K562 (cell line): ENCODE results near the gene DPEP2NB. TPM values are rescaled to one million over a fixed set of nuclear protein-coding genes. Genes with fewer than 3 reads are reported as not detected.
A peak's percentile ranks its signal among the peaks of the same experiment; 100 is the strongest.

Source experiments
- FOXM1 ChIP-seq, 2 experiments: fragments of 450-650 bp in 1 of 2; sonication (generic) in 1 of 2; formaldehyde crosslinking in 1 of 2; IDR thresholded peaks; 2 replicates each; pipeline versions ENCODE4 v1.6.1 to v1.9.0; 2017 to 2022; ENCODE audit warnings: low read depth in 2 of 2, mild to moderate bottlenecking in 2 of 2, missing genetic modification reagents in 1 of 2, moderate library complexity in 1 of 2
- HDGF ChIP-seq: fragments of 450-650 bp; IDR thresholded peaks from 2 replicates; pipeline ENCODE4 v1.6.1; 2016
- POLR3G ChIP-seq: IDR thresholded peaks from 2 replicates; pipeline ENCODE4 v1.6.1; 2011; ENCODE audit not compliant: insufficient read length, insufficient replicate concordance; ENCODE audit errors: extremely low read depth
- PPARD ChIP-seq: fragments of 250-450 bp; sonication (Bioruptor Pico); IDR thresholded peaks from 2 replicates; pipeline ENCODE4 v1.8.0; 2022; ENCODE audit warnings: inconsistent platforms, mild to moderate bottlenecking, moderate library complexity
- SAFB2 ChIP-seq: fragments of 200-400 bp; formaldehyde crosslinking; IDR thresholded peaks from 2 replicates; pipeline ENCODE4 v1.6.1; 2018; ENCODE audit warnings: borderline replicate concordance, low read length, low read depth, moderate library complexity; ENCODE audit not compliant: severe bottlenecking
- SIRT6 ChIP-seq: IDR thresholded peaks from one replicate; pipeline ENCODE4 v1.6.1; 2012; ENCODE audit warnings: low read depth, mild to moderate bottlenecking, control low read depth, inconsistent platforms, low read length, moderate library complexity
- SRSF1 ChIP-seq: fragments of 200-400 bp; formaldehyde crosslinking; IDR thresholded peaks from 2 replicates; pipeline ENCODE4 v1.6.1; 2017; ENCODE audit warnings: mild to moderate bottlenecking, low read depth, low read length, moderate library complexity
- STAT5B ChIP-seq: fragments of 250-450 bp; sonication (Bioruptor Pico); IDR thresholded peaks from 2 replicates; pipeline ENCODE4 v1.8.0; 2021; ENCODE audit warnings: mild to moderate bottlenecking, inconsistent platforms
- ZNF175 ChIP-seq: fragments of 200-800 bp; sonication (Bioruptor generic); IDR thresholded peaks from 2 replicates; pipeline ENCODE4 v1.6.1; 2016; ENCODE audit warnings: low read depth, mild to moderate bottlenecking, missing genetic modification characterization, missing compliant biosample characterization
- ZNF551 ChIP-seq: fragments of 250-450 bp; sonication (Bioruptor Pico); IDR thresholded peaks from 2 replicates; pipeline ENCODE4 v1.5.0; 2021; ENCODE audit warnings: mild to moderate bottlenecking, moderate library complexity
- polyA plus RNA-seq, 8 experiments: library from polyadenylated mRNA; depleted of rRNA in 4 of 8; stranded (reverse) in 5 of 8; unstranded in 3 of 8; fragments of >200 nt; fragmentation: Nextera tagmentation in 2 of 8; fragmentation: Illumina TruSeq in 1 of 8; extraction: Ambion mirVana in 2 of 8; extraction: Trizol in 1 of 8; gene quantifications; 2 replicates each; pipeline versions ENCODE4 v1.2.1 to v1.2.3, GENCODE V29; 2011 to 2014; ENCODE audit warnings: inconsistent platforms in 1 of 8, missing spikeins in 1 of 8
- total RNA-seq, 7 experiments: library from RNA; depleted of rRNA in 6 of 7; stranded (reverse); fragments of >200 nt in 6 of 7; fragmentation: Illumina TruSeq in 2 of 7; extraction: Trizol in 2 of 7; gene quantifications; 2 replicates each; pipeline versions ENCODE4 v1.2.1 to v1.2.3, GENCODE V29; 2011 to 2021; ENCODE audit warnings: low replicate concordance in 1 of 7
- TF ChIP-seq, protein P1 (sequence below): fragments of 250-450 bp; sonication (Bioruptor Pico); IDR thresholded peaks from 2 replicates; pipeline ENCODE4 v1.8.0; 2021; ENCODE audit warnings: moderate library complexity, mild to moderate bottlenecking, inconsistent platforms
- TF ChIP-seq, protein P2 (sequence below): fragments of 450-650 bp; formaldehyde crosslinking; conservative IDR thresholded peaks from 2 replicates; pipeline ENCODE4 v1.4.0; 2022; ENCODE audit warnings: mild to moderate bottlenecking, missing genetic modification characterization
- TF ChIP-seq, protein P3 (sequence below), 3 experiments: fragments of 200-800 bp in 1 of 3; fragments of 250-450 bp in 1 of 3; fragments of 450-650 bp in 1 of 3; sonication (Bioruptor Pico) in 1 of 3; sonication (Bioruptor generic) in 1 of 3; formaldehyde crosslinking in 1 of 3; IDR thresholded peaks; 2 replicates each; pipeline versions ENCODE4 v1.6.1 to v1.8.0; 2016 to 2022; ENCODE audit warnings: mild to moderate bottlenecking in 2 of 3, missing genetic modification characterization in 2 of 3, missing compliant biosample characterization in 1 of 3, moderate library complexity in 1 of 3
- TF ChIP-seq, protein P4 (sequence below): fragments of 250-450 bp; sonication (Bioruptor Pico); IDR thresholded peaks from 2 replicates; pipeline ENCODE4 v1.5.0; 2022; ENCODE audit warnings: mild to moderate bottlenecking

DPEP2NB gene
- total and polyA plus RNA-seq, 9 of the 15 experiments (the other 6 are each of a cell fraction or from before 2014, with no cell fraction given) = not detected

DNA sequence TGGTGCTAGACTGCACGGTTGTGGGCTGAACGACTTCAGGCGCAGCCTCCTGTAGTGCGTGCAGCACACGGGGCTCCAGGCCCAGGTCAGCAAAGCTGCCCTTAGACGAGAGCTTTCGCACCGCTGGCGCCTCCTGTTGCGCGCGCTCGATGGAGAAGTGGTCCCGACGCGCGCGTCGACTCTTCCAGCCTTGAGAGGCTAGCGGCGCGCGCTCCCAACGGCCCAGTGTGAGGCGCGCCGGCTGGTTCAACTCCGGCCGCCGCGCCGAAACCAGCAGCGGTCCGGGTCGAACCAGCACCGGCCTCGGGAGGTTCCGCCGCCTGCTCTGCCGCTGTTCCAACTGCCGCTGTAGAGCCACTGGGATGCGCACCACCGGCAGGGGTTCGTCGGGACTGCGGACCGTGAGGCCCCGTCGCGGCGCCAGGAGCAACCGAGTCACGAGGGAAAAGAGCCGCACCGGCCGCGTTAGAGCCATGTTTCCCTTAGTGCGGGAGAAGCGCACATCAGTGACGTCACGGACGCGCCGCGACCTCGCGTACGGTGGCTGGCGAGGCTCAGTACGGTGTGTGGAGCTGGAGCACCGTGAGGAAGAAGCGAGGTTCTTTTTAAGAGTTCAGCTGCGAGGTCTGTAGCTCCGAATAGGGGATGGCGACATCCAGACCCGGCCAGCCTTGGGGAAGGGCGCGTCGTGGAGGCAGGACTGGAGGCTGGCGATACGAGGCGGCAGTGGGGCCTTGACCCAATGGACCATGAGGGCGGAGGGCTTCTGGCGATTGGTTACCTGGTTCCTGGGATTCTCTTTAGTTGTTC lies 7.2 kb upstream of the DPEP2NB start, which contains the start of the genes DDX28 and DUS2 (continued):
- TF ChIP-seq FOXM1 (IDR thresholded peaks at IDR 0.05; ENCODE audit: low read depth) = peak; percentile 22; the same call in 1 of the 2 replicates
- TF ChIP-seq FOXM1 (CRISPR knock-in tag; IDR thresholded peaks at IDR 0.05; ENCODE audit: low read depth) = no peak
- TF ChIP-seq, protein P1, sequence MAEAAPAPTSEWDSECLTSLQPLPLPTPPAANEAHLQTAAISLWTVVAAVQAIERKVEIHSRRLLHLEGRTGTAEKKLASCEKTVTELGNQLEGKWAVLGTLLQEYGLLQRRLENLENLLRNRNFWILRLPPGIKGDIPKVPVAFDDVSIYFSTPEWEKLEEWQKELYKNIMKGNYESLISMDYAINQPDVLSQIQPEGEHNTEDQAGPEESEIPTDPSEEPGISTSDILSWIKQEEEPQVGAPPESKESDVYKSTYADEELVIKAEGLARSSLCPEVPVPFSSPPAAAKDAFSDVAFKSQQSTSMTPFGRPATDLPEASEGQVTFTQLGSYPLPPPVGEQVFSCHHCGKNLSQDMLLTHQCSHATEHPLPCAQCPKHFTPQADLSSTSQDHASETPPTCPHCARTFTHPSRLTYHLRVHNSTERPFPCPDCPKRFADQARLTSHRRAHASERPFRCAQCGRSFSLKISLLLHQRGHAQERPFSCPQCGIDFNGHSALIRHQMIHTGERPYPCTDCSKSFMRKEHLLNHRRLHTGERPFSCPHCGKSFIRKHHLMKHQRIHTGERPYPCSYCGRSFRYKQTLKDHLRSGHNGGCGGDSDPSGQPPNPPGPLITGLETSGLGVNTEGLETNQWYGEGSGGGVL (CRISPR knock-in tag) = no peak
- TF ChIP-seq PPARD (CRISPR knock-in tag) = no peak
- TF ChIP-seq SRSF1 = 0 out of 2 replicates have a peak, but pooled peaks have one; percentile 43
- TF ChIP-seq HDGF = no peak
- no peak for TF ChIP-seq SAFB2
- no peak for TF ChIP-seq ZNF551
- TF ChIP-seq, protein P2, sequence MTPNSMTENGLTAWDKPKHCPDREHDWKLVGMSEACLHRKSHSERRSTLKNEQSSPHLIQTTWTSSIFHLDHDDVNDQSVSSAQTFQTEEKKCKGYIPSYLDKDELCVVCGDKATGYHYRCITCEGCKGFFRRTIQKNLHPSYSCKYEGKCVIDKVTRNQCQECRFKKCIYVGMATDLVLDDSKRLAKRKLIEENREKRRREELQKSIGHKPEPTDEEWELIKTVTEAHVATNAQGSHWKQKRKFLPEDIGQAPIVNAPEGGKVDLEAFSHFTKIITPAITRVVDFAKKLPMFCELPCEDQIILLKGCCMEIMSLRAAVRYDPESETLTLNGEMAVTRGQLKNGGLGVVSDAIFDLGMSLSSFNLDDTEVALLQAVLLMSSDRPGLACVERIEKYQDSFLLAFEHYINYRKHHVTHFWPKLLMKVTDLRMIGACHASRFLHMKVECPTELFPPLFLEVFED (CRISPR knock-in tag) = no peak
- TF ChIP-seq, protein P3, sequence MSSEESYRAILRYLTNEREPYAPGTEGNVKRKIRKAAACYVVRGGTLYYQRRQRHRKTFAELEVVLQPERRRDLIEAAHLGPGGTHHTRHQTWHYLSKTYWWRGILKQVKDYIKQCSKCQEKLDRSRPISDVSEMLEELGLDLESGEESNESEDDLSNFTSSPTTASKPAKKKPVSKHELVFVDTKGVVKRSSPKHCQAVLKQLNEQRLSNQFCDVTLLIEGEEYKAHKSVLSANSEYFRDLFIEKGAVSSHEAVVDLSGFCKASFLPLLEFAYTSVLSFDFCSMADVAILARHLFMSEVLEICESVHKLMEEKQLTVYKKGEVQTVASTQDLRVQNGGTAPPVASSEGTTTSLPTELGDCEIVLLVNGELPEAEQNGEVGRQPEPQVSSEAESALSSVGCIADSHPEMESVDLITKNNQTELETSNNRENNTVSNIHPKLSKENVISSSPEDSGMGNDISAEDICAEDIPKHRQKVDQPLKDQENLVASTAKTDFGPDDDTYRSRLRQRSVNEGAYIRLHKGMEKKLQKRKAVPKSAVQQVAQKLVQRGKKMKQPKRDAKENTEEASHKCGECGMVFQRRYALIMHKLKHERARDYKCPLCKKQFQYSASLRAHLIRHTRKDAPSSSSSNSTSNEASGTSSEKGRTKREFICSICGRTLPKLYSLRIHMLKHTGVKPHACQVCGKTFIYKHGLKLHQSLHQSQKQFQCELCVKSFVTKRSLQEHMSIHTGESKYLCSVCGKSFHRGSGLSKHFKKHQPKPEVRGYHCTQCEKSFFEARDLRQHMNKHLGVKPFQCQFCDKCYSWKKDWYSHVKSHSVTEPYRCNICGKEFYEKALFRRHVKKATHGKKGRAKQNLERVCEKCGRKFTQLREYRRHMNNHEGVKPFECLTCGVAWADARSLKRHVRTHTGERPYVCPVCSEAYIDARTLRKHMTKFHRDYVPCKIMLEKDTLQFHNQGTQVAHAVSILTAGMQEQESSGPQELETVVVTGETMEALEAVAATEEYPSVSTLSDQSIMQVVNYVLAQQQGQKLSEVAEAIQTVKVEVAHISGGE (CRISPR knock-in tag; IDR thresholded peaks at IDR 0.05) = peak in 2 of 3 experiments; percentile 48 to 88; a peak in 3 of 6 replicates
- TF ChIP-seq, protein P4, sequence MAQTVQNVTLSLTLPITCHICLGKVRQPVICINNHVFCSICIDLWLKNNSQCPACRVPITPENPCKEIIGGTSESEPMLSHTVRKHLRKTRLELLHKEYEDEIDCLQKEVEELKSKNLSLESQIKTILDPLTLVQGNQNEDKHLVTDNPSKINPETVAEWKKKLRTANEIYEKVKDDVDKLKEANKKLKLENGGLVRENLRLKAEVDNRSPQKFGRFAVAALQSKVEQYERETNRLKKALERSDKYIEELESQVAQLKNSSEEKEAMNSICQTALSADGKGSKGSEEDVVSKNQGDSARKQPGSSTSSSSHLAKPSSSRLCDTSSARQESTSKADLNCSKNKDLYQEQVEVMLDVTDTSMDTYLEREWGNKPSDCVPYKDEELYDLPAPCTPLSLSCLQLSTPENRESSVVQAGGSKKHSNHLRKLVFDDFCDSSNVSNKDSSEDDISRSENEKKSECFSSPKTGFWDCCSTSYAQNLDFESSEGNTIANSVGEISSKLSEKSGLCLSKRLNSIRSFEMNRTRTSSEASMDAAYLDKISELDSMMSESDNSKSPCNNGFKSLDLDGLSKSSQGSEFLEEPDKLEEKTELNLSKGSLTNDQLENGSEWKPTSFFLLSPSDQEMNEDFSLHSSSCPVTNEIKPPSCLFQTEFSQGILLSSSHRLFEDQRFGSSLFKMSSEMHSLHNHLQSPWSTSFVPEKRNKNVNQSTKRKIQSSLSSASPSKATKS (CRISPR knock-in tag) = no peak
- TF ChIP-seq POLR3G = no peak
- no peak for TF ChIP-seq ZNF175
- TF ChIP-seq SIRT6 = no peak
- no peak for TF ChIP-seq STAT5B (CRISPR knock-in tag)
